ENCODE results near the gene HCAR1.
"Not testable (repeated sequence)": the region's sequence is repeated elsewhere in the genome, so short reads cannot be mapped to it uniquely, and the experiment has no call there.

Gene HCAR1

DNA sequence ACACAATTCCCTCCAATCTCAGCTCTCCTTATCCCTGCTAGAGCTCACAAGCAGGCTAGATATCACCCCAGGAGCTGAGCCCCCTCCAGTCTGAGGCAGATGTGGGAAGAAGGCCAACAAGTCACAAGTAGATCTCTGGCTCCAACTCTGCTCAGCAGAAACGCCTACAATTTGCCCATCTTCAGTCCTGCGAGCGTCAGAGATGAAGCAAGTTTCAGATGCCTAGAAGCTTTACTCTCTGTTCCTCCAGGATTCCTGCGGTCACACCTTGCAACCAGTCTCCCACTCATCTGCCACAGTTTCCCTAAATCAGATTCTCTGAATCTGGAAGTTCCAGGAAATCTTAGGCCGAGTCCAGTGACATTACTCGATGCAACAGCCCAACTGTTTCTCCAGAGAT is 15.4 kb downstream of the HCAR1 start:
- not testable (repeated sequence) for H3K27me3 ChIP-seq (replicated peaks; ENCODE audit: control insufficient read depth, insufficient read depth, low read length); H3K9me3 ChIP-seq (ENCODE audit: control insufficient read depth, low read length); H3K4me3 ChIP-seq (ENCODE audit: low read length); DNase-seq (ENCODE audit: low read depth); H3K36me3 ChIP-seq (ENCODE audit: control insufficient read depth, insufficient read depth, low read length, severe bottlenecking)
- Histone ChIP-seq H3K4me1 (ENCODE audit: control insufficient read depth, insufficient read depth, low read length) (peaks cover 18% of the 10 kb centered on the region), H3K9ac (ENCODE audit: low read length) (peak overlapping the region; percentile 73)

DNA sequence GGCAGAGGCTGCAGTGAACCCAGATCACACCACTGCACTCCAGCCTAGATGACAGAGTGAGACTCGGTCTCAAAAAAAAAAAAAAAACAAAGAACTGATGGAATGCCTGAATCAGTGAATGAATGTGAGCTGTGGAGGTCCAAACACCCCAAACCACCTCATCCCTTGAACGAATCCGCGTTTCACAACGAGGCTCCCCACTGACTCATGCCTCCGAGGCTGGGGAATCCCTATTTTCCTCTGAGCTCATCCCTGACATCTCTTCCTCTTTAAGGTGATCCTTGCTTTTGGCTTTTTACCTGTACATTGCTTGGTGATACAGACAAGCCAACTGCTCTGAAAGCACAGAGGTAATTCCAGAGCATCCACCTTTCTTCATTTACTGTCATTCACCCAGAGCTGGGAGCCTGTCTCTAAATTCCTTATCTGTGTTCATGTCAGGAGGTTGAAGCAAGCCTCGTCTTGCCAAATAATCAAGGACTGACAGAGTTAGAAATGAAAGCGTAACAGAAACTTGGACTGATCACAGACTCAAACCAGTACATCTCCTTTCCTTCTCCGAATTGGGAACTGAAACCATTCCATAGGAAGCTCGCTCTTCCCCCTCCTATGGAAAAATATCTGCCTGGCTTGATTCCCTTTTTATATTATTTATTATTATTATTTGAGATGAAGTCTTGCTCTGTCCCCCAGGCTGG is 17.0 kb downstream of the HCAR1 start:
- Histone ChIP-seq H3K9ac (ENCODE audit: low read length) (peak overlapping the region; percentile 73), H3K4me1 (ENCODE audit: control insufficient read depth, insufficient read depth, low read length) (peaks cover 15% of the 10 kb centered on the region)
- H3K9me3 ChIP-seq (ENCODE audit: control insufficient read depth, low read length); H3K36me3 ChIP-seq (ENCODE audit: control insufficient read depth, insufficient read depth, low read length, severe bottlenecking); H3K27me3 ChIP-seq (replicated peaks; ENCODE audit: control insufficient read depth, insufficient read depth, low read length); DNase-seq (ENCODE audit: low read depth); H3K4me3 ChIP-seq (ENCODE audit: low read length): not testable (repeated sequence)

DNA sequence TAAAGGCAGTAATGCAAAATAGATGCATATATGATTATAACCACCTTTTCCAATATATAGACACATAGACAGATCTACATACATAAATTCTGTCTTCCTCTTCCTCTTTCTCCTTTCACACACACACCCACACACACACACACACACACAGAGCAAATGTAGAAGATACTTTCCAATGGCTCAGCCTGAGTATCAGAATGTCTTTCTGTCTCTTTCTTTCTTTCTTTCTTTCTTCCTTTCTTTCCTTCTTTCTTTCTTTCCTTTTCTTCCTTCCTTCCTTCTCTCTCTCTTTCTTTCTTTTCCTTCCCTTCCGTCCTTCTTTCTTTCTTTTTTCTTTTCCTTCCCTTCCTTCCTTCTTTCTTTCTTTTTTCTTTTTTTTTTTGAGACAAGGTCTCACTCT is 19.4 kb downstream of the HCAR1 start:
- not testable (repeated sequence) for DNase-seq (ENCODE audit: low read depth); H3K4me1 ChIP-seq (ENCODE audit: control insufficient read depth, insufficient read depth, low read length); H3K27me3 ChIP-seq (replicated peaks; ENCODE audit: control insufficient read depth, insufficient read depth, low read length); H3K36me3 ChIP-seq (ENCODE audit: control insufficient read depth, insufficient read depth, low read length, severe bottlenecking); H3K9ac ChIP-seq (ENCODE audit: low read length); H3K9me3 ChIP-seq (ENCODE audit: control insufficient read depth, low read length); H3K4me3 ChIP-seq (ENCODE audit: low read length)

DNA sequence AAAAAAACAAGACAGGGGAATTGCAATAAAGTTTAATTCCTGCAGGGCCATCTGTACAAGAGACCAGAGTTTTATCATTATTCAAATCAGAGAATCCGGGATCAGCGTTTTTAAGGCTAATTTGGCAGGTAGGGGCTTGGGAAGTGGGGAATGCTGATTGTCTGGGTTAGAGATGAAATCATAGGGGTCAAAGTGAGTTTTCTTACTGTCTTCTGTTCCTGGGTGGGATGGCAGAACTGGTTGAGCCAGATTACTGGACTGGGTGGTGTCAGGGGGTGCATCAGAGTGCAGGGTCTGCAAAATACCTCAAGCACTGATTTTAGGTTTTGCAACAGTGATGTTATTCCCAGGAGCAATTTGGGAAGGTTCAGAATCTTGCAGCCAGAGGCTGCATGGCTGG is 20.3 kb downstream of the HCAR1 start:
- H3K4me1 ChIP-seq (ENCODE audit: control insufficient read depth, insufficient read depth, low read length); H3K36me3 ChIP-seq (ENCODE audit: control insufficient read depth, insufficient read depth, low read length, severe bottlenecking); DNase-seq (ENCODE audit: low read depth); H3K9me3 ChIP-seq (ENCODE audit: control insufficient read depth, low read length); H3K9ac ChIP-seq (ENCODE audit: low read length); H3K27me3 ChIP-seq (replicated peaks; ENCODE audit: control insufficient read depth, insufficient read depth, low read length); H3K4me3 ChIP-seq (ENCODE audit: low read length): not testable (repeated sequence)

DNA sequence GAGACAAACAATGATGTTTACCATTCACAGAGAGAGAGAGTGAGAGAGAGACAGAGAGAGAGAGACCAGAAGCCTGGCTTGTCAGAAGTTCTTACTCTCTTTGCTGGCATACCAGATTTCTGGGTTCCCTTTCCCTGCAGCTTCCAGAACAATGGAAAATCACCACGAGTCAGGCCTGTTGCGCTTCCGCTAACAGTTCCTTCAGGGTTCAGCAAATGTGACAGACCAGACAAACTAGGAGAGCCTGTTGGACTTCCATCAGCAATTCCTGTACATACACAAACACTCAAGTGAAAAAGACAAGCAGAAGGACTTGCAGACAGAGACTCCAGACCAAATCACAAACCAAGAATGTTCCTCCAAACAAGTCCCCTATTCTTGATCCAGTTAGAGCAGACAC is 21.4 kb downstream of the HCAR1 start:
- not testable (repeated sequence) for DNase-seq (ENCODE audit: low read depth); H3K36me3 ChIP-seq (ENCODE audit: control insufficient read depth, insufficient read depth, low read length, severe bottlenecking); H3K9me3 ChIP-seq (ENCODE audit: control insufficient read depth, low read length); H3K9ac ChIP-seq (ENCODE audit: low read length); H3K4me1 ChIP-seq (ENCODE audit: control insufficient read depth, insufficient read depth, low read length); H3K27me3 ChIP-seq (replicated peaks; ENCODE audit: control insufficient read depth, insufficient read depth, low read length); H3K4me3 ChIP-seq (ENCODE audit: low read length)

DNA sequence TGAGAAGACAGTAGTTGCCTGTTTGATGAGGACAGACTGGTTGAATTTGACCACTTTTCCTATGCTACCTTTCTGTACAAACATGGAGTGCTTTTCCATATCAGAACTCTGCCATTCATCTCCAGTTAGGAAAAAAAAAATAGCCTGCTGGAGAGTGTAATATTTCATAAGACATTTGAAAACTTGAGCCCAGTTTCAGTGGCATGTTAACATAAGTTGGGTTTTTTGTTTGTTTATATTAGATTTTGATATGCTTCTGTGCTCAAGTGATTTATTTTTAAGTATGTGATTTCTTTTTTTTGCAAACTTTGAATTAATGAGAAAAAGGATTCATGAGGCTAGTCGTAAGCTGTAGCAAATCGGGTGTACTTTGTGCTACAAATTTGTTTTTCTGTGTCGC is 26.8 kb downstream of the HCAR1 start:
- peaks cover 18% of the 10 kb centered on the region for H3K4me1 ChIP-seq (ENCODE audit: control insufficient read depth, insufficient read depth, low read length)
- not testable (repeated sequence) for H3K9me3 ChIP-seq (ENCODE audit: control insufficient read depth, low read length); H3K4me3 ChIP-seq (ENCODE audit: low read length); H3K9ac ChIP-seq (ENCODE audit: low read length); H3K36me3 ChIP-seq (ENCODE audit: control insufficient read depth, insufficient read depth, low read length, severe bottlenecking); H3K27me3 ChIP-seq (replicated peaks; ENCODE audit: control insufficient read depth, insufficient read depth, low read length)
- peak; percentile 49 for DNase-seq (ENCODE audit: low read depth)

DNA sequence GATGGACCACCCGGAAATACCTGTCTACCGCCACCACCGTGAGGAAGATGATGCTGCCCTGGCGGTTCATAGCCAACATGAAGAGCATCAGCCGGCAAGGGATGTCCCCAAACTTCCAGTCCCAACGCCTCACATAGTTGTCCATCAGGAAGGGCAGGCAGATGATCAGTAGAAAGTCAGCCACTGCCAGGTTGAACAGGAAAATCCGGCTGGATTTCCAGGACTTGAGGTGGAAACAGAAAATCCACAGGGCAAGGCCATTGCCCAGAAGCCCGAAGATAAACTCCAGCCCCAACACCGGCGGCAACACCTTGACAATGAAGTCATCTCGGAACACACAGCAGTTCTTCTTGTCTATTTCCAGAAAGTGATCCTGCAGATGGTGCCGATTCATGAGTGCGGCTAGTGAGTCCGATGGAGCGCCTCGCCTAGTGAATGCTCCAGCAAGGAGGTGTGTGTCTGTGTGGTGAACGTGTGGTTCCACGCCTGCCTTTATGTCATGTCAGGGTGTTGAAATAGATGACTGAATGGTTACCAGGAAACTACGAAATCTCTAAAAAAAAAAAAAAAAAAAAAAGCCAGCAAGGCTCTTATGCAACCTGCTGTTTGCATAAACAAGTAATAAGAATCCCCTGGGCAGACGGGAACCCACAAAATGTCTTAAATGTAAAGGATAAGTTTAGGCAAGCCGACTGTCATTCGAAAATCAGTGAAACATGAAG is 27.6 kb downstream of the HCAR1 start, which contains the start of gene HCAR2:
Gene HCAR2 (minus strand): TSS at position 468 of the 722 bp plus-strand sequence. CDS start 74 bp downstream, at position 394.
- DNase-seq (ENCODE audit: low read depth), result peak; percentile 23
- not testable (repeated sequence) for H3K27me3 ChIP-seq (replicated peaks; ENCODE audit: control insufficient read depth, insufficient read depth, low read length)

DNA sequence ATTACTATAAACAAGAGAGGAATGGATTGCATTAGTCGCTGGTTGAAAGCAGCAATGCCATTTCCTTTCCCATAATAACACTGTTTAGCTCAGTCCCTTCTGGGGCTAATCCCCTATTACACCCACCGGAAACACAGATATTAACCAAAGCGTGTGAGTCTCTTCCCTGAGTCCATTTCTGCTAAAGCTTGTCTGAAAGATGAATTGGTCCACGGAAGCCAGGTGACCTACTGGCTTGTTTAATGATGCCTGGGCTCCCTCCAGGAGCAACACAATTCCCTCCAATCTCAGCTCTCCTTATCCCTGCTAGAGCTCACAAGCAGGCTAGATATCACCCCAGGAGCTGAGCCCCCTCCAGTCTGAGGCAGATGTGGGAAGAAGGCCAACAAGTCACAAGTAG is 29.2 kb downstream of the HCAR1 start:
- H3K4me1 ChIP-seq (ENCODE audit: control insufficient read depth, insufficient read depth, low read length), result peaks cover 18% of the 10 kb centered on the region
- H3K36me3 ChIP-seq (ENCODE audit: control insufficient read depth, insufficient read depth, low read length, severe bottlenecking); DNase-seq (ENCODE audit: low read depth); H3K9me3 ChIP-seq (ENCODE audit: control insufficient read depth, low read length); H3K27me3 ChIP-seq (replicated peaks; ENCODE audit: control insufficient read depth, insufficient read depth, low read length): not testable (repeated sequence)
- peak overlapping the region; percentile 59 for H3K4me3 ChIP-seq (ENCODE audit: low read length)
- H3K9ac ChIP-seq (ENCODE audit: low read length), result peak overlapping the region; percentile 60

More for the DNA sequence above, 27.6 kb downstream of the HCAR1 start, which contains the start of gene HCAR2:
- not testable (repeated sequence) for H3K9me3 ChIP-seq (ENCODE audit: control insufficient read depth, low read length); H3K9ac ChIP-seq (ENCODE audit: low read length); H3K36me3 ChIP-seq (ENCODE audit: control insufficient read depth, insufficient read depth, low read length, severe bottlenecking)
- peak within 1 kb of the TSS; percentile 59 for H3K4me3 ChIP-seq (ENCODE audit: low read length)
- H3K4me1 ChIP-seq (ENCODE audit: control insufficient read depth, insufficient read depth, low read length), result peaks cover 18% of the 10 kb centered on the region

DNA sequence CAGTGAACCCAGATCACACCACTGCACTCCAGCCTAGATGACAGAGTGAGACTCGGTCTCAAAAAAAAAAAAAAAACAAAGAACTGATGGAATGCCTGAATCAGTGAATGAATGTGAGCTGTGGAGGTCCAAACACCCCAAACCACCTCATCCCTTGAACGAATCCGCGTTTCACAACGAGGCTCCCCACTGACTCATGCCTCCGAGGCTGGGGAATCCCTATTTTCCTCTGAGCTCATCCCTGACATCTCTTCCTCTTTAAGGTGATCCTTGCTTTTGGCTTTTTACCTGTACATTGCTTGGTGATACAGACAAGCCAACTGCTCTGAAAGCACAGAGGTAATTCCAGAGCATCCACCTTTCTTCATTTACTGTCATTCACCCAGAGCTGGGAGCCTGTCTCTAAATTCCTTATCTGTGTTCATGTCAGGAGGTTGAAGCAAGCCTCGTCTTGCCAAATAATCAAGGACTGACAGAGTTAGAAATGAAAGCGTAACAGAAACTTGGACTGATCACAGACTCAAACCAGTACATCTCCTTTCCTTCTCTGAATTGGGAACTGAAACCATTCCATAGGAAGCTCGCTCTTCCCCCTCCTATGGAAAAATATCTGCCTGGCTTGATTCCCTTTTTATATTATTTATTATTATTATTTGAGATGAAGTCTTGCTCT is 30.5 kb downstream of the HCAR1 start:
- H3K9me3 ChIP-seq (ENCODE audit: control insufficient read depth, low read length); H3K27me3 ChIP-seq (replicated peaks; ENCODE audit: control insufficient read depth, insufficient read depth, low read length); H3K9ac ChIP-seq (ENCODE audit: low read length); H3K36me3 ChIP-seq (ENCODE audit: control insufficient read depth, insufficient read depth, low read length, severe bottlenecking); DNase-seq (ENCODE audit: low read depth); H3K4me3 ChIP-seq (ENCODE audit: low read length): not testable (repeated sequence)
- peaks cover 18% of the 10 kb centered on the region for H3K4me1 ChIP-seq (ENCODE audit: control insufficient read depth, insufficient read depth, low read length)

DNA sequence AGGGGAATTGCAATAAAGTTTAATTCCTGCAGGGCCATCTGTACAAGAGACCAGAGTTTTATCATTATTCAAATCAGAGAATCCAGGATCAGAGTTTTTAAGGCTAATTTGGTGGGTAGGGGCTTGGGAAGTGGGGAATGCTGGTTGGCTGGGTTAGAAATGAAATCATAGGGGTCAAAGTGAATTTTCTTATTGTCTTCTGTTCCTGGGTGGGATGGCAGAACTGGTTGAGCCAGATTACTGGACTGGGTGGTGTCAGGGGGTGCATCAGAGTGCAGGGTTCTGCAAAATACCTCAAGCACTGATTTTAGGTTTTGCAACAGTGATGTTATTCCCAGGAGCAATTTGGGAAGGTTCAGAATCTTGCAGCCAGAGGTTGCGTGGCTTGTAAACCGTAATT is 33.7 kb downstream of the HCAR1 start:
- H3K9ac ChIP-seq (ENCODE audit: low read length); H3K9me3 ChIP-seq (ENCODE audit: control insufficient read depth, low read length); H3K4me1 ChIP-seq (ENCODE audit: control insufficient read depth, insufficient read depth, low read length); H3K4me3 ChIP-seq (ENCODE audit: low read length); H3K36me3 ChIP-seq (ENCODE audit: control insufficient read depth, insufficient read depth, low read length, severe bottlenecking); H3K27me3 ChIP-seq (replicated peaks; ENCODE audit: control insufficient read depth, insufficient read depth, low read length); DNase-seq (ENCODE audit: low read depth): not testable (repeated sequence)

DNA sequence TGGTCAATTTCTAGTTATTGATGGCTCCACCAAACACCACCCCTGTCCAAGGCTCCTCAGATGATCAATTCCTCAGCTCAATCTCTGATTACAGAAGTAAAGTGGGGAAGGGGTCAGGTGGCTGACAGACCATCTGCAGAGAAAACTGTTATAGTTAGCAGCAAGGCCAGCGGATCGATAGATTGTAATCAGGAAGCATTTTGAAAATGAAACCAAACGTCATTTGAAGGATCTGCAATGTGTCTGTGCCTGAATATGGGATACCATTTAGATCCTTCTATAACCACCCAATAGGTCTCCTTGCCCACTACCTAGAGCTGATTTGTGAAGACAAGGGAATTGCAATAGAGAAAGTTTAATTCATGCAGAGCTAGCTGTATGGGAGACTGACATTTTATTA is 39.1 kb downstream of the HCAR1 start:
- Histone ChIP-seq H3K27me3 (replicated peaks; ENCODE audit: control insufficient read depth, insufficient read depth, low read length) (no peaks in the 10 kb centered on the region), H3K9me3 (ENCODE audit: control insufficient read depth, low read length) (no peaks in the 10 kb centered on the region), H3K4me3 (ENCODE audit: low read length) (no peak overlapping the region), H3K9ac (ENCODE audit: low read length) (no peak overlapping the region), H3K36me3 (ENCODE audit: control insufficient read depth, insufficient read depth, low read length, severe bottlenecking) (no peaks in the 10 kb centered on the region), H3K4me1 (ENCODE audit: control insufficient read depth, insufficient read depth, low read length) (peaks cover 6% of the 10 kb centered on the region)
- DNase-seq (ENCODE audit: low read depth), result no peak

Measured in adipocyte (in vitro differentiated cells).